Activated CD4-positive, alpha-beta T cell treated with anti-CD3 and anti-CD28 coated beads for 1 hour (primary cell): ENCODE results near the gene LPP.
"Not testable (repeated sequence)": the region's sequence is repeated elsewhere in the genome, so short reads cannot be mapped to it uniquely, and the experiment has no call there.

Experiments
- DNase-seq: peaks from one replicate; pipeline ENCODE4 v3.0.0-alpha.2; 2020

LPP gene

GRCh38 chr3:188577539-188577938, 423.6 kb downstream of the LPP start:
- no peak for DNase-seq

- DNase-seq, result no peak
Observed at GRCh38 chr3:188578576-188579363, 424.8 kb downstream of the LPP start.

GRCh38 chr3:188580223-188580622, 426.3 kb downstream of the LPP start:
- DNase-seq, result no peak

- DNase-seq, result no peak
Observed at GRCh38 chr3:188580659-188581058, 426.7 kb downstream of the LPP start.

- no peak for DNase-seq
Observed at GRCh38 chr3:188581365-188581764, 427.4 kb downstream of the LPP start.

- no peak for DNase-seq
Observed at GRCh38 chr3:188581792-188582191, 427.8 kb downstream of the LPP start.

GRCh38 chr3:188583341-188584161, 429.6 kb downstream of the LPP start:
- DNase-seq, result no peak

- no peak for DNase-seq
Observed at GRCh38 chr3:188584162-188584529, 430.2 kb downstream of the LPP start.

- no peak for DNase-seq
Observed at GRCh38 chr3:188584958-188585689, 431.2 kb downstream of the LPP start.

GRCh38 chr3:188589071-188589470, 435.1 kb downstream of the LPP start:
- DNase-seq, result no peak

- no peak for DNase-seq
Observed at GRCh38 chr3:188589771-188590170, 435.8 kb downstream of the LPP start.

- DNase-seq, result no peak
Observed at GRCh38 chr3:188590557-188590956, 436.6 kb downstream of the LPP start.

GRCh38 chr3:188594139-188594538, 440.2 kb downstream of the LPP start:
- DNase-seq, result no peak

GRCh38 chr3:188595890-188596376, 442.0 kb downstream of the LPP start:
- no peak for DNase-seq

- DNase-seq, result no peak
Observed at GRCh38 chr3:188598894-188599293, 444.9 kb downstream of the LPP start.

- no peak for DNase-seq
Observed at GRCh38 chr3:188602111-188602510, 448.2 kb downstream of the LPP start.

GRCh38 chr3:188602620-188603019, 448.7 kb downstream of the LPP start:
- no peak for DNase-seq

GRCh38 chr3:188604651-188605050, 450.7 kb downstream of the LPP start:
- no peak for DNase-seq

- DNase-seq, result no peak
Observed at GRCh38 chr3:188605231-188605630, 451.3 kb downstream of the LPP start.

- DNase-seq, result no peak
Observed at GRCh38 chr3:188605905-188606304, 451.9 kb downstream of the LPP start.

- DNase-seq, result no peak
Observed at GRCh38 chr3:188607805-188608315, 453.9 kb downstream of the LPP start.

GRCh38 chr3:188608401-188608800, 454.4 kb downstream of the LPP start:
- no peak for DNase-seq

- not testable (repeated sequence) for DNase-seq
Observed at GRCh38 chr3:188613721-188614120, 459.8 kb downstream of the LPP start.
